H9 (cell line): ENCODE results near the gene DCAF17. TPM values are rescaled to one million over a fixed set of nuclear protein-coding genes. Genes with fewer than 3 reads are reported as not detected.

Experiments
- DNase-seq: peaks from one replicate; pipeline ENCODE4 v3.0.0-alpha.2; 2017
- H2AFZ ChIP-seq: one replicate; pipeline ENCODE4 v1.6.1; 2013; ENCODE audit warnings: mild to moderate bottlenecking, low read length, control low read depth, moderate library complexity
- H2AK5ac ChIP-seq: 2 replicates; pipeline ENCODE4 v1.6.1; 2013; ENCODE audit warnings: low read length, control low read depth, mixed read lengths; ENCODE audit not compliant: insufficient read length
- H2BK120ac ChIP-seq: one replicate; pipeline ENCODE4 v1.6.1; 2013; ENCODE audit warnings: low read depth, mild to moderate bottlenecking, low read length, control low read depth, inconsistent platforms; ENCODE audit not compliant: poor library complexity, severe bottlenecking
- H2BK12ac ChIP-seq: 2 replicates; pipeline ENCODE4 v1.6.1; 2013; ENCODE audit warnings: low read length, control low read depth, mixed read lengths, low read depth; ENCODE audit not compliant: insufficient read length
- H2BK15ac ChIP-seq: 2 replicates; pipeline ENCODE4 v1.6.1; 2013; ENCODE audit warnings: low read depth, low read length, control low read depth
- H2BK20ac ChIP-seq: one replicate; pipeline ENCODE4 v1.6.1; 2013; ENCODE audit warnings: low read depth, mild to moderate bottlenecking, low read length, control low read depth, inconsistent platforms; ENCODE audit not compliant: poor library complexity, severe bottlenecking
- H2BK5ac ChIP-seq: 2 replicates; pipeline ENCODE4 v1.6.1; 2013; ENCODE audit warnings: low read length, control low read depth, mixed read lengths; ENCODE audit not compliant: insufficient read length
- H3K14ac ChIP-seq: 2 replicates; pipeline ENCODE4 v1.6.1; 2013; ENCODE audit warnings: low read length, control low read depth; ENCODE audit not compliant: insufficient read depth
- H3K18ac ChIP-seq: 2 replicates; pipeline ENCODE4 v1.6.1; 2013; ENCODE audit warnings: low read depth, mild to moderate bottlenecking, mixed read lengths, low read length, control low read depth; ENCODE audit not compliant: insufficient read length
- H3K23ac ChIP-seq: 2 replicates; pipeline ENCODE4 v1.6.1; 2013; ENCODE audit warnings: low read length, control low read depth, mixed read lengths, low read depth; ENCODE audit not compliant: insufficient read length
- H3K23me2 ChIP-seq: 2 replicates; pipeline ENCODE4 v1.6.1; 2013; ENCODE audit warnings: low read depth, mild to moderate bottlenecking, mixed read lengths, low read length, control low read depth; ENCODE audit not compliant: insufficient read length, poor library complexity, severe bottlenecking
- H3K27ac ChIP-seq: 2 replicates; pipeline ENCODE4 v1.5.1; 2013; ENCODE audit warnings: low read length, control low read depth, mixed read lengths, low read depth; ENCODE audit not compliant: insufficient read length
- H3K27me3 ChIP-seq: 2 replicates; pipeline ENCODE4 v1.6.1; 2013; ENCODE audit warnings: low read length, control low read depth, inconsistent platforms; ENCODE audit not compliant: insufficient read depth
- H3K4ac ChIP-seq: 2 replicates; pipeline ENCODE4 v1.6.1; 2013; ENCODE audit warnings: low read depth, mild to moderate bottlenecking, control low read depth, inconsistent platforms, low read length, moderate library complexity
- H3K4me1 ChIP-seq: 2 replicates; pipeline ENCODE4 v1.6.1; 2013; ENCODE audit warnings: low read length, control low read depth, inconsistent platforms; ENCODE audit not compliant: insufficient read depth
- H3K4me2 ChIP-seq: 2 replicates; pipeline ENCODE4 v1.6.1; 2013; ENCODE audit warnings: low read length, control low read depth, mixed read lengths; ENCODE audit not compliant: insufficient read length, insufficient read depth
- H3K56ac ChIP-seq: 2 replicates; pipeline ENCODE4 v1.6.1; 2013; ENCODE audit warnings: low read depth, mild to moderate bottlenecking, mixed read lengths, low read length, control low read depth; ENCODE audit not compliant: insufficient read length
- H3K79me1 ChIP-seq: 2 replicates; pipeline ENCODE4 v1.6.1; 2013; ENCODE audit warnings: low read depth, mild to moderate bottlenecking, moderate library complexity, low read length, control low read depth, inconsistent platforms; ENCODE audit not compliant: insufficient read depth, poor library complexity, severe bottlenecking
- H3K79me2 ChIP-seq: 2 replicates; pipeline ENCODE4 v1.6.1; 2013; ENCODE audit warnings: low read length, control low read depth, inconsistent platforms; ENCODE audit not compliant: insufficient read depth
- H3K9ac ChIP-seq: 2 replicates; pipeline ENCODE4 v1.6.1; 2013; ENCODE audit warnings: low read length, control low read depth, mixed read lengths; ENCODE audit not compliant: insufficient read length; ENCODE audit errors: extremely low read depth
- H3K9me3 ChIP-seq: one replicate; pipeline ENCODE4 v1.6.1; 2013; ENCODE audit warnings: low read depth, low read length, inconsistent platforms; ENCODE audit not compliant: control insufficient read depth
- H3T11ph ChIP-seq: one replicate; pipeline ENCODE4 v1.6.1; 2013; ENCODE audit warnings: mild to moderate bottlenecking, low read length, control low read depth, inconsistent platforms
- H4K20me1 ChIP-seq: one replicate; pipeline ENCODE4 v1.6.1; 2013; ENCODE audit not compliant: control insufficient read depth, insufficient read length, insufficient read depth
- H4K5ac ChIP-seq: 2 replicates; pipeline ENCODE4 v1.6.1; 2013; ENCODE audit warnings: low read depth, mild to moderate bottlenecking, mixed read lengths, low read length, control low read depth; ENCODE audit not compliant: insufficient read length
- H4K8ac ChIP-seq: replicated peaks from 2 replicates; pipeline ENCODE4 v1.6.1; 2013; ENCODE audit warnings: low read length, control low read depth, mixed read lengths, low read depth; ENCODE audit not compliant: insufficient read length
- H4K91ac ChIP-seq: 2 replicates; pipeline ENCODE4 v1.6.1; 2013; ENCODE audit warnings: low read depth, mild to moderate bottlenecking, moderate library complexity, mixed read lengths, low read length, control low read depth; ENCODE audit not compliant: insufficient read length
- H3K27ac Mint-ChIP-seq, 3 experiments: 2 replicates in 2 of 3; 3 replicates in 1 of 3; pipeline ENCODE4 v1.8.0; 2020 to 2021; ENCODE audit warnings: mixed read lengths in 3 of 3, mild to moderate bottlenecking in 1 of 3, moderate library complexity in 1 of 3
- H3K27me3 Mint-ChIP-seq: 2 replicates; pipeline ENCODE4 v1.8.0; 2021; ENCODE audit warnings: low read depth, mild to moderate bottlenecking, moderate library complexity, mixed read lengths
- H3K36me3 Mint-ChIP-seq, 3 experiments: 2 replicates in 2 of 3; 3 replicates in 1 of 3; pipeline ENCODE4 v1.8.0; 2020 to 2021; ENCODE audit warnings: low read depth in 3 of 3, mixed read lengths in 3 of 3; ENCODE audit not compliant: insufficient read depth in 1 of 3
- H3K4me1 Mint-ChIP-seq, 2 experiments: 2 replicates each; pipeline ENCODE4 v1.8.0; 2020; ENCODE audit warnings: mixed read lengths in 2 of 2
- H3K4me3 Mint-ChIP-seq, 2 experiments: 2 replicates in 1 of 2; 3 replicates in 1 of 2; pipeline ENCODE4 v1.8.0; 2020 to 2021; ENCODE audit warnings: mild to moderate bottlenecking in 2 of 2, mixed read lengths in 2 of 2, moderate library complexity in 1 of 2
- H3K9me3 Mint-ChIP-seq, 2 experiments: 2 replicates in 1 of 2; 3 replicates in 1 of 2; pipeline ENCODE4 v1.8.0; 2020; ENCODE audit warnings: mild to moderate bottlenecking in 2 of 2, mixed read lengths in 2 of 2, moderate library complexity in 1 of 2
- WGBS: extraction: QIAGEN DNeasy Blood & Tissue Kit; methylation state at CpG from one replicate; pipeline ENCODE4 v1.1.7; 2013; ENCODE audit warnings: missing lambda C conversion rate, low lambda C conversion rate, mixed read lengths; ENCODE audit not compliant: insufficient read length; ENCODE audit errors: extremely low coverage; 5-methylcytosine and 5-hydroxymethylcytosine counted together
- total RNA-seq: library from RNA; stranded (reverse); gene quantifications from 2 replicates; pipeline ENCODE4 v1.2.1, GENCODE V29; 2021
- TF ChIP-seq, protein P1 (sequence below): fragments of 200-600 bp; sonication (generic); conservative IDR thresholded peaks from 3 replicates; pipeline ENCODE4 v1.8.0; 2021; ENCODE audit warnings: antibody characterized with exemption, mild to moderate bottlenecking

The DCAF17 gene
- total RNA-seq, 1 experiment from 2014 or later = 28.1 TPM

DNA sequence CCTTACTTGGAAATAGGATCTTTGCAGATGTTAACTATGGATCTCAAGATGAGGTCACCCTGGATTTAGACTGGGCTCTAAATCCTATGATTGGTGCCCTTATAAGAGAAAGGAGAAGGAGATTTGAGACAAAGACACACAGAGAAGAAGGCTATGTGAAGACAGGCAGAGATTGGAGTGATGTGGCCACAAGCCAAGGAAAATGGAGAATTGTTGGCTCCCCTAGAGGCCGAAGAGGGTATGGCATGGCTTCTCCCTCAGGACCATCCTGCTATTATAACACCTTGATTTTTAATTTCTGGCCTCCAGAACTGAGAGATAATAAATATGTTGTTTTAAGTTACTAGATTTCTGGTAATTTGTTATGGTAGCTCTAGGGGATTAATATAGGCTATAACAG, 95.9 kb downstream of the DCAF17 start:
- Histone ChIP-seq H4K8ac (no peak overlapping the region), H4K5ac (no peak overlapping the region), H3T11ph (no peak overlapping the region), H3K4ac (no peak overlapping the region), H2BK120ac (no peak overlapping the region), H3K14ac (no peak overlapping the region), H3K27ac (no peak overlapping the region), H4K20me1 (no peaks in the 10 kb centered on the region), H2BK15ac (no peak overlapping the region), H3K9me3 (no peaks in the 10 kb centered on the region), H3K27me3 (no peaks in the 10 kb centered on the region), H3K4me2 (no peak overlapping the region), H2AFZ (no peak overlapping the region), H2BK5ac (no peak overlapping the region), H4K91ac (no peak overlapping the region), H3K4me1 (no peaks in the 10 kb centered on the region), H3K23me2 (no peaks in the 10 kb centered on the region), H3K56ac (no peak overlapping the region), H3K9ac (no peak overlapping the region), H3K18ac (no peak overlapping the region), H3K23ac (no peak overlapping the region), H3K79me2 (no peaks in the 10 kb centered on the region), H2BK12ac (no peak overlapping the region), H2AK5ac (no peak overlapping the region), H2BK20ac (no peak overlapping the region), H3K79me1 (no peaks in the 10 kb centered on the region)
- no peak for DNase-seq
- peaks cover 0 to 8% of the 10 kb centered on the region in 2 experiments; a peak in 2 of 5 replicates for H3K9me3 Mint-ChIP-seq
- H3K4me1 Mint-ChIP-seq = peaks cover 0 to 2% of the 10 kb centered on the region in 2 experiments; a peak in 1 of 4 replicates
- peaks cover 7 to 10% (median 7%) of the 10 kb centered on the region in 3 experiments for H3K36me3 Mint-ChIP-seq
- TF ChIP-seq, protein P1, sequence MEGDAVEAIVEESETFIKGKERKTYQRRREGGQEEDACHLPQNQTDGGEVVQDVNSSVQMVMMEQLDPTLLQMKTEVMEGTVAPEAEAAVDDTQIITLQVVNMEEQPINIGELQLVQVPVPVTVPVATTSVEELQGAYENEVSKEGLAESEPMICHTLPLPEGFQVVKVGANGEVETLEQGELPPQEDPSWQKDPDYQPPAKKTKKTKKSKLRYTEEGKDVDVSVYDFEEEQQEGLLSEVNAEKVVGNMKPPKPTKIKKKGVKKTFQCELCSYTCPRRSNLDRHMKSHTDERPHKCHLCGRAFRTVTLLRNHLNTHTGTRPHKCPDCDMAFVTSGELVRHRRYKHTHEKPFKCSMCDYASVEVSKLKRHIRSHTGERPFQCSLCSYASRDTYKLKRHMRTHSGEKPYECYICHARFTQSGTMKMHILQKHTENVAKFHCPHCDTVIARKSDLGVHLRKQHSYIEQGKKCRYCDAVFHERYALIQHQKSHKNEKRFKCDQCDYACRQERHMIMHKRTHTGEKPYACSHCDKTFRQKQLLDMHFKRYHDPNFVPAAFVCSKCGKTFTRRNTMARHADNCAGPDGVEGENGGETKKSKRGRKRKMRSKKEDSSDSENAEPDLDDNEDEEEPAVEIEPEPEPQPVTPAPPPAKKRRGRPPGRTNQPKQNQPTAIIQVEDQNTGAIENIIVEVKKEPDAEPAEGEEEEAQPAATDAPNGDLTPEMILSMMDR = peak; percentile 72
- no peak overlapping the region for H3K27ac Mint-ChIP-seq
- no CpG with 5 or more reads among the region's 1 CpG for WGBS
- H3K27me3 Mint-ChIP-seq = peaks cover under 1% of the 10 kb centered on the region; the same call in 1 of the 2 replicates
- H3K4me3 Mint-ChIP-seq = no peak overlapping the region
